GM03348 (cell line): Measurements from ENCODE around the gene BCL2A1.
"Not testable (repeated sequence)": the region's sequence is repeated elsewhere in the genome, so short reads cannot be mapped to it uniquely, and the experiment has no call there.

Source experiments
- DNase-seq: peaks from one replicate; pipeline ENCODE4 v3.0.0; 2012; ENCODE audit warnings: low spot score

BCL2A1 gene

GRCh38 chr15:79923079-79923514, 47.9 kb downstream of the BCL2A1 start:
- peak; percentile 89 for DNase-seq

- DNase-seq, result peak; percentile 7
Observed at GRCh38 chr15:79922512-79923078, 48.4 kb downstream of the BCL2A1 start.

GRCh38 chr15:79919749-79920511, 51.1 kb downstream of the BCL2A1 start:
- DNase-seq, result no peak

GRCh38 chr15:79919090-79919748, 51.8 kb downstream of the BCL2A1 start:
- DNase-seq, result no peak

GRCh38 chr15:79918278-79918677, 52.7 kb downstream of the BCL2A1 start:
- DNase-seq, result no peak

- DNase-seq, result no peak
Observed at GRCh38 chr15:79916502-79917132, 54.4 kb downstream of the BCL2A1 start.

- DNase-seq, result not testable (repeated sequence)
Observed at GRCh38 chr15:79915776-79916501, 55.1 kb downstream of the BCL2A1 start.

GRCh38 chr15:79914728-79915127, 56.3 kb downstream of the BCL2A1 start:
- DNase-seq, result no peak
